ENCODE data around the gene SOCS6.
"Not testable (repeated sequence)": the region's sequence is repeated elsewhere in the genome, so short reads cannot be mapped to it uniquely, and the experiment has no call there.

Gene SOCS6, protein sequence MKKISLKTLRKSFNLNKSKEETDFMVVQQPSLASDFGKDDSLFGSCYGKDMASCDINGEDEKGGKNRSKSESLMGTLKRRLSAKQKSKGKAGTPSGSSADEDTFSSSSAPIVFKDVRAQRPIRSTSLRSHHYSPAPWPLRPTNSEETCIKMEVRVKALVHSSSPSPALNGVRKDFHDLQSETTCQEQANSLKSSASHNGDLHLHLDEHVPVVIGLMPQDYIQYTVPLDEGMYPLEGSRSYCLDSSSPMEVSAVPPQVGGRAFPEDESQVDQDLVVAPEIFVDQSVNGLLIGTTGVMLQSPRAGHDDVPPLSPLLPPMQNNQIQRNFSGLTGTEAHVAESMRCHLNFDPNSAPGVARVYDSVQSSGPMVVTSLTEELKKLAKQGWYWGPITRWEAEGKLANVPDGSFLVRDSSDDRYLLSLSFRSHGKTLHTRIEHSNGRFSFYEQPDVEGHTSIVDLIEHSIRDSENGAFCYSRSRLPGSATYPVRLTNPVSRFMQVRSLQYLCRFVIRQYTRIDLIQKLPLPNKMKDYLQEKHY

DNA sequence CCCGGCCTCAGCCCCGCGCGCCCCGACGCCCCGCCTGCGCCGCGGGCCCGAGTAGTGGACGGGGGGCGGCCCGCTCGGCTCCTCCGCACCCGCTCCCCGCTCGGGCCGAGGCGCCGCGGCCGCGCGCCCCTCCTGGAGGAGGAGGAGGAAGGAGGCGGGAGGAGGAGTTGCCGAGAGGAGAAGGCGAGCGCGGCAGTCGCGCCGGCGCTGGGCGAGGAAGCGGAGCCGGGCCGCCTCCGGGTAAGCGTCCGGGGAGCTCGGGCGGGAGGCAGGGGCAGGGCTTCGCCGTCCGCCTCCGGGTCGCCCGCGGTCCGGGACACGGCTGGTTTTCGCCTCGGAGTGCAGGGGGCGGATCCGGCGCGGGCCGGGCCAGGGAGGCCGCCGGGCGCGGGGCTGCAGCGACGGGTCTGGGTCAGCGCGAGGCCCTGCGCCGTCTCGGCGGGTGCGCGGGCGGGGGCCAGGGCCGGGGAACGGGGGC, at the start of gene SOCS6:
Gene SOCS6 (plus strand): TSS at position 195 of the 478 bp plus-strand sequence. CDS start 35,624 bp downstream, outside the sequence.
- no peak for DNase-seq

DNA sequence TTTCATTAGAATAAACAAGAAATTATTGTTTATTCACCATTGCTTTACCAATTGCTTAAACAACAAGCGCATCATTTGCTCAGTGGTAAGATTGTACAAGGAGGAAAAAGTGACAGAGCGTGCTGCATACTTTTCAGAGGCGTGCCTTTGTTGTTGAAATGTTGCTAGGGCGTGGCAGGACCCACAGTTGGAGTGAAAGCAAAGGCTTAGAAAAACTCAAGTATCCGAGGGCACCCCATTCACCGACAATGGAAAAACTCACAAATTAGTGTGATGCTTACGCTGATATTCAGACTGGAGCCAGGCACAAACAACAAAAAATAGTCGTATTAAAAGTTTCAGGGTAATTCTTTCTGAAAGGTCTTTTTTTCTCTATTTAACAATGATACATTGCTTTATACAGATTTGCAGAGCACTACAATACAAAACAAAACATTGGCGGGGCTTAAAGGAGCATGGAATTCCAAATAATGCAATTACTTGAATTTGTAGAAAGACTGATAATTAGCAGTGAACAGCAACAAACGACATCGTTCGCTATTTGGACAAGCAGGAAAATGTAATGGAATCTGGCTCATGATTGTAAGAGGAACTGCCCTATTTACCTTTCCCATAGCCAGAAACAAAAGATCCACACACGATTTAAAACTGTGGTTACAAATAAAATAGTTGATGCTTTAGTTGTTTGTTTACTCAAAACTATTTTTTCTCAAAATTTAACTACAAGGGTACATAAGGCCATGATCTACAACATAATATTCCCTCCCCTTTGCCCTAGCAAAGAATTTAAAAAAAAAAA, 45.5 kb upstream of the SOCS6 start:
- no peak for DNase-seq

DNA sequence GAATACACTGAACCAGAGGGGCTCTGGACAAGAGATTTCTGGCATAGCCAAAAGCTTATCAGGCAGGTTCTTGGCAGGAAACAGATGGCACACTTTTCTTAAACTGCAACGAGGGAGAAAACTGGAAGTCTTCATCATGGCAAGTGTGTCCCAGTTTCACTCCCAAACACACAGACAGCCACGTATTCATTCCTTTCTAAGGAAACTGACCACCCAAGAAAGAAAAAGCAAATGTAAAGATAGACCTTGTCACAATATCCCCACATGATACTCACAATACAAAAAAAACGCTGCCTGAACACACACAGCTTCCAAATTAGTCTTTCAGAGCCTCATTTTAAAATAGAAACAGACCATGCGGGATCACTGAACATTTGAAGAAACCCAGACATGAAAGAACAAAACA, 42.8 kb upstream of the SOCS6 start:
- no peak for DNase-seq

DNA sequence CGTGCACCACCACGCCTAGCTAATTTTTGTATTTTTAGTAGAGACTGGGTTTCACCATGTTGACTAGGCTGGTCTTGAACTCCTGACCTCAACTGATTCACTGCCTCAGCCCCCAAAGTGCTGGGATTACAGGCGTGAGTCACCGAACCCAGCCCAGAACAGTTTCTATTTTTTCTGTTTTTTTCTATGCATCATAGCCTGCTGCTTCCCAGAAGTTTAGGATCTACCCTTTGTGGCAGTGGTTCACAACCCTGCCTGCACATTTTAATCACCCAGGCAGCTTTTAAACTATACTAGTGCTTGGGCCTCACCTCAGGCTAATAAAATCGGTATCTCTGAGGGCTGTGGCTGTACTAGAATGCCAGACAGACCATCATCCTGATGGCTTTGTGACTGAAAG, 39.7 kb upstream of the SOCS6 start:
- no peak for DNase-seq

DNA sequence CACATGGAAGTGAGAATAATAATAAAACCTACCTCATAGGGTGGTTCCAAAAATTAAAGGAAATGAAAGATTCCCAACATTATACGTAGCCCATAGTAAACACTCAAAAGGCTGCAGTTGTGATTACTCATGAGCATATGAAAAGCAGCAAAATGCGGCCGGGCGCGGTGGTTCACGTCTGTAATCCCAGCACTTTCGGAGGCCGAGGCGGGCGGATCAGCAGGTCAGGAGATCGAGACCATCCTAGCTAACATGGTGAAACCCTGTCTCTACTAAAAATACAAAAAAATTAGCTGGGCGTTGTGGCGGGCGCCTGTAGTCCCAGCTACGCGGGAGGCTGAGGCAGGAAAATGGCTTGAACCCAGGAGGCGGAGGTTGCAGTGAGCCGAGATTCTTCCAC, 39.0 kb upstream of the SOCS6 start:
- not testable (repeated sequence) for DNase-seq

DNA sequence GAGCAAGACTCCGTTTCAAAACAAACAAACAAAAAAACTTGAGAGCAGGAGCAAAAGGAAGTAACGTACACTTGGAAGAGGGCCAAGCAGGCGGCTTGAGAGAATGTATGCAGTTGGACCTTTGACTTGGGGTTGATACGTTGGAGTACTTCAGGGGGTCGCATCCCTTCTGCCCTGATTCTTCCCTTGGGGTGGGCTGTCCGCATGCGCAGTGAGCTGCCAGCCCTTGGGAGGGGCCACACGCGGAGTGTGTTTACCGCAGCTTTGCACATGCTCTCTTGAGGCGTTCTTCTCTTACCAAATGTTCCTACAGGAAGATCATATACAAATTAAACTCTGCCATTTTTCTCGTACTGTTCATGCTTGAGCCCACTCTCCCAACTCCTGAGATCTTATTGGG, 38.1 kb upstream of the SOCS6 start:
- no peak for DNase-seq

DNA sequence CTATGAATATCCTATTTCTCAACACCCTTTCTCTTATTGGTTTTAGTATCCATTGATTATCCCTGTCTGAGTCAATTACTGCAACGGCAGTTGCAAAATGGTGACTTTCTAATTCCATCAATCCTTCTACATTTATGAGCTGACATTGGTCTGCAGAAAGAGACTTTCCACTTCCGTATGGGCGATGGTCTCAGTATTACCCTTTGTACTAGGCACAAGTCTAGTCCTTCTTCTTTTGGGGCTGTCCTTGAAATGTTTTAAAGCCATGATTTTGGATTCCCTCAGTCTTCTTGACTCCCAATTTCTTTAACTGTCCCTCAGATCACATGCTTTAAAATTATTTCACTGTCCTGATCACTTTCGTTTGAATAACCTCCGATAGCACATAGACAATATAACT, 32.7 kb upstream of the SOCS6 start:
- no peak for DNase-seq

DNA sequence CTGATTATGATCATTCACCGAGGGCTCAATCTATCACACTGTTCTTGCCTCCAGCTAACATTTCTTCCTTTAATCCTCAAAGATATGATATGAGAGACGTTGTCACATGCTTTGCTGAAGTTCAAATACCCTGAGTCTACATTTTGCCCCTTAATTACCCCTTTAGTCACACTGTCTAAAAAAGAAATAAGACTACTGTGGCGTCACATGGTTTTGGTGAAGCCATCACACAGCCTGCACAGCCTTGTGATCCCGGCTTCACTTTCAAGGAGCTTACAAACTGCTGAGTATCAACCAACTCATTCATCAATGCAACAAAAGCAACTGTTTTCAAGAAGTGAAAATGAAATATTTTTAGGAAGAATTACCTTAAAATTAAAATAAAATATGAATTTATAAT, 31.9 kb upstream of the SOCS6 start:
- no peak for DNase-seq

DNA sequence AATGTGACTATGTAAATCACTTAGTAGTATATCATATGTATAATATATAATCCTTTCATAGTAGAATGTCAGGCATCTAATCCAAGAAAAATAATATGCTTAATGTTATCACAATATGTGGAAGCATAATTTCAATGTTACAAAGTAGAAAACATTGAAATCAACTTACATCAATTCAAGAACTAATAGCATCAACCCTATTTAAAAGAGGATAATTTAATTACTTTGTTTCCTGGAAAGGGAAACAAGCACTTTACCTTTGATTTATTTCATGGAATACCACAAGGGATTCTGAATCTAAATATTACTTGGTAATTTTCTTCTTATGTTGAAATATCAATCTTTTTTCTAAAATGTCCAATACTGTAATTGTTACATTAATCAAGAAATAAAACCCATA, 30.6 kb upstream of the SOCS6 start:
- DNase-seq = no peak

DNA sequence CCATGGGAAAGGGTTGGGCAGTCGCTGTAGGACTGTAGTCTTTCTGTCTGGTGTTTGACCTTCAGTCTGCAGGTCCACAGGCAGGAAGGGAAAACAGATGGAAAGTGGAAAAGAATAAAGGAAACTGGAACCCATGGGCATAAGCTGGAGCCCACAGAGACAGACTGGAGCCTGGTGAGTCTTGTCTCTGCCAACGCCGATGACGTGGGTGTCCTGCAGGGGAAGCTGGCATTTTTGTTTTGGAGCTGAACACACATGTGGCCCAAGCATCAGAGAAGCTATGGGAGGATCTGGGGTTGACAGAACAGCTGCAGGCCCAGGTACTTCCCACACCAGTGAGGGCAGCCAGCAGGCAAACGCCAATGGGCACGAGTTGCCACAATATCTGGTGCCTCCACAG, 28.2 kb upstream of the SOCS6 start:
- no peak for DNase-seq

DNA sequence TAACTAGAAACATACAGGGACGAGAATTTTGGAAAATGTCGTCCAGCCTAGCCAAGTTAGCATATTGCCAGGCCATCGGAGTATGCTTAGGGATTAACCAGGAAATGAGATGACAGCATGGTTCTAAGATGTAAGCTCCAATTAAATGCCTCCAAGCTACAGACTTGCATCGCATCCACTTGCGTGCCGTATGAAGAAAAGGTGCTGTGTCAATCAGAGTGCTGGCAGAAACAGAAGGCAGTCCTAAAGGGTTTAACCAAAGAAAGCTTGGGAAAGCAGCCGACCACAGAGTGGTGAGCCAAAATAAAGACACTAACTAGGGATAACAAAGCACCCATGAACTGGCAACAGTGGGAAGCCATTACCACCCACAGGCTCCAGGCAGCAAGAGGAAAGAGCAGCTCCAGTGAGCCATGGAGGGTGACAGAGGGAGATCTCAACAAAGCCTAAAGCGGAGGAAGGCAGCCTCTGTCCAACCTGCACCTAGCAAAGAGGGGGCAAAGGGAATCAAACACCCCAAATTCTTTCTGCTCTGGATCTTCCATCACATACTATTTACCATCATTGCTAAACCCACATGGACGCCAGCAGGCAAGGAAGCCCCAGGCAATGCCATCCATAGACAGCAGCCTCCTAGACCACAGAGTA, 27.6 kb upstream of the SOCS6 start:
- no peak for DNase-seq

DNA sequence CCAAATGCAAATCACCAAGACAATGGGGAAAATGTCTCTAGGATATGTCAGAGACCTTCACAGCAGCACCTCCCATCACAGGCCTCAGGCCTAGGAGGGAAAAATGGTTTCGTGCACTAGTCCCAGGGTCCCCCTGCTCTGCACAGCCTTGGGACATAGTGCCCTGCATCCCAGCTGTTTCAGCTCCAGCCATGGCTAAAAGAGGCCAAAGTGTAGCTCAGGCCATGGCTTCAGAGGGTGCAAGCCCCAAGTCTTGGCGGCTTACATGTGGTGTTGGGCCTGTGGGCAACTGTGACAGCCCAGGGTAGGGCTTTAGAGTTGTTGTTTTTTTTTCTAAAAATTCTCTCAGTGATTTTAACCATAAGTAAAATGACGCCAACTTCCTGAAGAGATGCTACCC, 25.5 kb upstream of the SOCS6 start:
- no peak for DNase-seq

DNA sequence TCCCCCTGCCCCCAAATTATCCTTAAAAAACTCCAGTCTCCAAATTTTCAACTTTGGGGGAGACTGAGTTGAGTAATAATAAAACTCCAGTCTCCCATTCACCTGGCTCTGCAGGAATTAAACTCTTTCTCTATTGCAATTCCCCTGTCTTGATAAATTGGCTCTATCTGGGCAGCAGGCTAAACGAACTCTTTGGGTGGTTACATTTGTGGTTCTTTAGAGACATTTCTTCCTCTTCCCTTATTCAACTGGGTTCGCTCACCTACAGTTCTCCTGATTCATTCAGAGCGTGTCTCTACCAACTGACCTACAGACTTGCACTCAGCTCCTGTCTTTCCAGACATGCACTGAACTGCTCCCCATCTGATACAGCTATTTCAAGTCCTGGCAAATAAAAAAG, 17.1 kb upstream of the SOCS6 start:
- DNase-seq = no peak

DNA sequence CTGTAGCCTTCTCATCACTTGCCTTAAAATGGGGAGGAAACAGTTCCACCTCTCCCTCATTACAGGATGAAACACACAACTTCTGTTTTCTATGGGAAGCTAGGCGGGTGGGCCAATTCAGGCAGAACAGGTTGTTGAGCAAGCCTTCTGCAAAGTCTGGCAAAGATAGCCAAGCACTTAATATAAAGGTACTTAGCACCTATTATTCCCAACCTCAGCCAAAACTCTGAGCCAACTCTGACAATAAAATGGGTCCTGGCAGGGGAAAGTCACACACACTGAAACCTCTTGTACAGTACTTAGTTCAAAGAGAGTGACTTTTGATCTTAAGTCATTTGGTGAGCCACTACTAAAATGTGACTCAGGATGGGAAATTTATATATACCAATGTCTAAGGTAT, 15.8 kb upstream of the SOCS6 start:
- DNase-seq = no peak

DNA sequence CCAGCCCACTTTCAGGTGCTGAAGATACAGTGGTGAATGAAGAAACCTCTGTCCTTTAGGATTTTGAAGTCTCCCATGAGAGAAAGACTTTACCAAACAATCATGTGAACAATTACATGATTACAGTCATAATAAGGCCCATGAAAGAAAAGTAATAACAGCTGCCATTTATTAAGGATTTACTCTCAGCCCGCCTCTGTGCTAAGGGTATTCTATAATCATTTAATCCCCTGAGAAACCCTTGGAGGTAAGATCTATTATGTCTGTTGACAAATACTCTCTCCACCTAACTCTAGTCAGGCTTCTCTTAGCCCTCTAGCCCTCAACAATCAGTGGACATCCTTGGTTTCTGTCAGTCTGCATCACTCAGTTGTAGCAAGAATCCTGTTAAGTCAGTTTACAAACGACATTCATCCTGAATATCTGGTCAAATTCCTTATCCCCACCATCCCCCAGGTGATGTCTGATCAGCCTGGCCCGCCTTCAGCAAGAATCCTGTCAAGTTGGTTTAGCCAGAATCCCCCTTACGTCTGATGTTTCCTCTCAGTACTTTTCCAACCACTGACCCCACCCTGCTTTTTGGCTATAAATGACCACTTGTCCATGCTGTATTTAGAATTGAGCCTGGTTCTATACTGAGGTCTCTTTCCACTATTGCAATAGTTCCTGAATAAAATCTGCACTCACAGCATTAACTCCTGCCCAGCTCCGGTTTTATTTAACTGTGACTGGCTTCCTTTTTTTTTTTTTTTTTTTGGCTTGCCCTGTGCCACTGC, 12.2 kb upstream of the SOCS6 start:
- DNase-seq = no peak

DNA sequence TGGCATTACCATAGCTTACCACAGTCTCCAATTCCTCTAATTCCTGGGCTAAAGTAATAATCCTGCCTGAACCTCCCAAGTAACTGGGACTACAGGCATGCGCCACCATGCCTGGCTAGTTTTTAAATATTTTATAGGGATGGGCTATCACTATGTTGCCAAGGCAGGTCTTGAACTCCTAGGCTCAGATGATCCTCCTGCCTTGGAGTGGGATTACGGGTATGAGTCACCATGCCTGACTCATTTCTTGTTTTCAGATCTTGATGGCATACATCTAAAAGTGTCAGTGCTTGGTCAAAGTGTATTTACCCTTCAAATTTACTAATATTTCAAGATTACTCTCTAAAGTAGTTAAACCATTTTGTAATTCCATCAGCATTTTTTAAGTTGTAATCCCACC, 9.4 kb upstream of the SOCS6 start:
- no peak for DNase-seq

DNA sequence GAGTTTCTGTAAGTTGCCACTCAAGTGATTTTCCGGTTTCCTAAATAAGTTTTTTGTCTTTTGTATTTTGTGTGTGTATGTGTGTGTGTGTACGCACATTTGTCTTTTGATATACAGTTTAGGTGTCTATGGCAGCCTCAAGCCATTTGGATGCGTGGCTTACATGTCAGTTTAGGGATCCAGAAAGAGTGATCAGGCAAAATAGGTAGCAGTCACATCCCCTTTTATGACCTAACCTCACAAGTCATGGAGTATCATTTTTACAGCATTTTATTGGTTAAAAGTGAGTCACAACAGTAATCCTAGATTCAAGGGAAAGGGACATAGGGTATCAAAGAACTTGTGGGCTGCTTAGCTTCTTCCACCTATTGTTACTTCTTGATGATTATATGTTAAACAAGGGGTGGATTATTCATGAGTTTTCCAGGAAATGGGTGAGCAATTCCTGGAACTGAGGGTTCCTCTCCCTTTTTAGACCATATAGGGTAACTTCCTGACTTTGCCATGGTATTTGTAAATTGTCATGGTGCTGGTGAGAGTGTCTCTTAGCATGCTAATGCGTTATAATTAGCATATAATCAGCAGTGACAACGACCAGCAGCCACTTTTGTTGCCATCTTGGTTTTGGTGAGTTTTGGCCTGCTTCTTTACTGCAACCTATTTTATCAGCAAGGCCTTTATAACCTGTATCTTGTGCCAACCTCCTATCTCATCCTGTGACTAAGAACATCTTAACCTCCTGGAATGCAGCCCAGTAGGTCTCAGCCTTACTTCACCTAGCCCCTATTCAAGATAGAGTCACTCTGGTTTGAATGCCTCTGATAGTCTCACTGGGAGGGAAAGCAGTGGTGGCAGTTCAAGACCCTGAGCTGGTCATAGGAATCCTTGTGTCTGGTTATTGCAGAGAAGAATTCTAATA, 8.6 kb upstream of the SOCS6 start:
- DNase-seq = no peak

DNA sequence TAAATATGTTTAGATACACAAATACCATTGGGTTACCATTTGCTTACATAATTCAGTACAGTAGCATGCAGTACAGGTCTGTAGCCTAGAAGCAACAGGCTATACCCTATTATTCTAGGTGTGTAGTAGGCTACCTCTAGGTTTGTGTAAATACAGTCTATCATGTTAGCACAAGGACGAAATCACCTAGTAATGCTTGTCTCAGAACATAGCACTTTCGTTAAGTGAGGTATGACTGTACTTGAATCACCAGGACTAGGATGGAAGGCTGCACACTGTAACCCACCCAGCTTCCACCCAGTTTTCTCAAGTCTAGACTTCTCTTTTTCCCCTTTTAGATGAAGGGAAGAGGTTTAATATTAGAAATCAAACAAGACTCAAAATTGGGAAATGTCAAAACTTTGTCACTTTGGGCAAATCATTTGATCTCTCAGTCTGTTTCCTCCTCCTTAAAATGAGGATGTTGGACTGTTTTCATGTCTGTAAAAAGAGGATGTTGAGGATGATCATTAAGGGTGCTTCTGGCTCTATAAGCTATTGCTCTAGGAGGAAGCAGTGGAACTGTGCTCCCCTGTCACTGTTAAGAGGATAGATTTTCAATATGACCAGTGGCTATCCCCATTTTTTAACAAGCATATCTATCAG, 3.7 kb upstream of the SOCS6 start:
- DNase-seq = no peak

DNA sequence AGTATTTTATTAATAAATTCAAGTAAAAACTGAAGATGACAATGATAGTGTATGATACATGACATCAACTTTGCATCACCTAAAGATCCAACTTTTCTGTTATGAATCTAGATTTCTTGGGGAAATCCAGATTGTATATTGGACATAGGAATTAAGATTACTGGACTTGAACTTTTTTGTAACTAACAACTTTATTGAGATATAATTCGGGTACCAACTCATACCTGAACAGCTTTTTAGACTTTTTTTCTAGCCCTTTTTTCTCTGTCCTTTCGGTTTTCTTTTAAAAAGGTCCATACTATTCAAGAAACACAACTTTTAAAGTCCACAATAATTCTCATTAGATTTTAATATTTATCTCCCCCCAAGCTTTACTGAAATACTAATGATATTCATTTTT, 1.1 kb upstream of the SOCS6 start:
- no peak for DNase-seq

DNA sequence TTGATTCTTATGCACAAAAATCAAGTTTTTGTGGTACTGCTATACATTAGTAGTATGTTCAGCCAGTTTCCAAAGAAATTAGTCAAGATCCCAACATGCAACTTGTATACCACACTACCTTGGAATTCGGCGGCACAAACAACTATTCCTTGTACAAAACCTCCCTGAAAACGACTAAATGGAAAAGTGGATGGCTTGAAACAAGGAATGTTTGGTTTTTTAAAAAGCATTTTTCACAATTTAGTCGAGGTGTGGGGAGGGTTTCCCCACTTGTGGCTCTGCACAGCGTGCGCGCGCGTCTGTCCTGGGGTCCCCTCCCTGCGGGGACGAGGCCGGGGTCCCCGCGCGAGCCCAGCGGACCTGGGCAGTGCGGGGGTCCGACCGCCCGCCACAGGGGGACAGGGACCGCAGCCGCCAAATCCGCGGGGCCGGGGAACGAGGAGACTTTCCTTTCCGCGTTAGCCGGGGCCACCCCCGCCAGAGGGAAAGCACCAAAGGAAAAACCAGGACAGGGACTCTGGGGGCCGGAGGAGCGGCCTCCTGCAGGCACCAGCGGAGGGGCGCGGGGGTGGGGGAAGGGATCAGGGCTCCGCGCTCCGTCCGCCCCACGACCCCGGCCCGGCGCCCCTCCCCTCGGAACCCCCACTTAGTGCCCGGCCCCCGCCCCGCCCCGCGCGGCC, 534 bp upstream of the SOCS6 start:
- no peak for DNase-seq
